ENCODE measurements around the gene KCNQ1. TPM values are rescaled to one million over a fixed set of nuclear protein-coding genes. Genes with fewer than 3 reads are reported as not detected.

Gene KCNQ1
- total RNA-seq, 4 donors from 2014 or later: 0.81 to 2.2 (median 1.6) TPM

- intact Hi-C loops (cut with DNase I; ENCODE audit: low total_unique reads): no loop called here
- 1% methylated on average over 59 to 67 of the region's 80 CpGs for WGBS, 2 donors
- TF ChIP-seq POLR2A (IDR thresholded peaks at IDR 0.05) (peak in 1 of 2 donors; percentile 14), CTCF (IDR thresholded peaks at IDR 0.05) (no peak)
- DNase-seq (ENCODE audit: low spot score in 2 of 2): no peak
- H3K4me3 ChIP-seq (ENCODE audit: low read depth, poor library complexity, severe bottlenecking): peak overlapping the region; percentile 59
These were observed 440.3 kb downstream of the KCNQ1 start for GRCh38 chr11:2885017-2885677.

GRCh38 chr11:2885678-2886081 lies 440.9 kb downstream of the KCNQ1 start, which contains the start of gene CDKN1C:
Gene CDKN1C (minus strand): TSS chr11:2885775. CDS start chr11:2885456, 319 bp downstream.
- peak; percentile 82 to 98 for DNase-seq (ENCODE audit: low spot score in 2 of 2)
- 0 to 1% methylated on average over 3 to 22 of the region's 61 CpGs for WGBS, 2 donors
- TF ChIP-seq CTCF (IDR thresholded peaks at IDR 0.05) (no peak), POLR2A (IDR thresholded peaks at IDR 0.05) (no peak)
- H3K4me3 ChIP-seq (ENCODE audit: low read depth, poor library complexity, severe bottlenecking): peak within 1 kb of the TSS; percentile 59
- intact Hi-C loops (cut with DNase I; ENCODE audit: low total_unique reads): no loop called here

GRCh38 chr11:2886191-2886894 lies 441.5 kb downstream of the KCNQ1 start:
- DNase-seq (ENCODE audit: low spot score in 2 of 2): no peak
- H3K4me3 ChIP-seq (ENCODE audit: low read depth, poor library complexity, severe bottlenecking): no peak overlapping the region
- intact Hi-C loops (cut with DNase I; ENCODE audit: low total_unique reads): no loop called here
- no peak for TF ChIP-seq POLR2A (IDR thresholded peaks at IDR 0.05)
- TF ChIP-seq CTCF (IDR thresholded peaks at IDR 0.05): no peak
- WGBS, 2 donors: 41 to 42% methylated on average over 18 of the region's 49 CpGs

- TF ChIP-seq CTCF (IDR thresholded peaks at IDR 0.05): no peak
- TF ChIP-seq POLR2A (IDR thresholded peaks at IDR 0.05): no peak
- 76 to 82% methylated on average over 5 of the region's 5 CpGs for WGBS, 2 donors
- intact Hi-C loops (cut with DNase I; ENCODE audit: low total_unique reads): no loop called here
- DNase-seq (ENCODE audit: low spot score in 2 of 2): no peak
- no peak overlapping the region for H3K4me3 ChIP-seq (ENCODE audit: low read depth, poor library complexity, severe bottlenecking)
These were observed 442.1 kb downstream of the KCNQ1 start for GRCh38 chr11:2886936-2887335.

GRCh38 chr11:2887515-2888195 lies 442.8 kb downstream of the KCNQ1 start:
- TF ChIP-seq POLR2A (IDR thresholded peaks at IDR 0.05) (no peak), CTCF (IDR thresholded peaks at IDR 0.05) (no peak)
- intact Hi-C loops (cut with DNase I; ENCODE audit: low total_unique reads): loop anchor here (2.0 kb wide), 1 partner anchor 355 kb away; no protein-coding TSS in a partner anchor
- DNase-seq (ENCODE audit: low spot score in 2 of 2): no peak
- 56 to 62% methylated on average over 11 of the region's 11 CpGs for WGBS, 2 donors
- no peak overlapping the region for H3K4me3 ChIP-seq (ENCODE audit: low read depth, poor library complexity, severe bottlenecking)

Measured in lower leg skin (tissue), 4 donors.